Natural killer cell (primary cell): ENCODE data around the gene ITM2B. TPM values are rescaled to one million over a fixed set of nuclear protein-coding genes. Genes with fewer than 3 reads are reported as not detected.
A peak's percentile ranks its signal among the peaks of the same experiment; 100 is the strongest.
"Not testable (repeated sequence)": the region's sequence is repeated elsewhere in the genome, so short reads cannot be mapped to it uniquely, and the experiment has no call there.

Source experiments
- ATAC-seq, 3 donors: fragments of 150-1000 bp in 2 of 3; fragments of 200-7000 bp in 1 of 3; cut with Tn5 transposase; 1 replicate in 1 of 3; 2 replicates in 2 of 3; pipeline ENCODE4 v1.10.0; 2021; ENCODE audit warnings: mild to moderate bottlenecking in 2 of 3, moderate library complexity in 2 of 3
- DNase-seq, 2 donors: peaks; one replicate each; pipeline versions ENCODE4 v3.0.0 to v3.0.0-alpha.2; 2013 to 2021; ENCODE audit warnings: mixed read lengths in 1 of 2
- H3K27ac ChIP-seq: one replicate; pipeline ENCODE4 v1.5.1; 2013; ENCODE audit warnings: mild to moderate bottlenecking, low read length
- H3K27me3 ChIP-seq: one replicate; pipeline ENCODE4 v1.6.1; 2013; ENCODE audit warnings: low read length; ENCODE audit not compliant: control insufficient read depth, insufficient read depth
- H3K36me3 ChIP-seq: one replicate; pipeline ENCODE4 v1.6.1; 2013; ENCODE audit warnings: low read length; ENCODE audit not compliant: control insufficient read depth, insufficient read depth
- H3K4me1 ChIP-seq: one replicate; pipeline ENCODE4 v1.6.1; 2013; ENCODE audit warnings: low read length; ENCODE audit not compliant: control insufficient read depth, insufficient read depth
- H3K4me3 ChIP-seq: one replicate; pipeline ENCODE4 v1.5.1; 2013; ENCODE audit warnings: low read length
- H3K9me3 ChIP-seq: one replicate; pipeline ENCODE4 v1.6.1; 2013; ENCODE audit warnings: low read length; ENCODE audit not compliant: control insufficient read depth, insufficient read depth
- H3K27ac Mint-ChIP-seq, 2 donors: one replicate each; pipeline ENCODE4 v1.8.0; 2022; ENCODE audit warnings: mild to moderate bottlenecking in 2 of 2, mixed read lengths in 2 of 2, moderate library complexity in 1 of 2
- H3K27me3 Mint-ChIP-seq, 2 donors: one replicate each; pipeline ENCODE4 v1.8.0; 2022; ENCODE audit warnings: low read depth in 2 of 2, mixed read lengths in 2 of 2
- H3K36me3 Mint-ChIP-seq: one replicate; pipeline ENCODE4 v1.8.0; 2022; ENCODE audit warnings: mixed read lengths
- H3K4me1 Mint-ChIP-seq, 2 donors: one replicate each; pipeline ENCODE4 v1.8.0; 2022; ENCODE audit warnings: mixed read lengths in 2 of 2
- H3K4me3 Mint-ChIP-seq: one replicate; pipeline ENCODE4 v1.8.0; 2022; ENCODE audit warnings: mild to moderate bottlenecking, moderate library complexity, mixed read lengths
- H3K9me3 Mint-ChIP-seq, 2 donors: one replicate each; pipeline ENCODE4 v1.8.0; 2022; ENCODE audit warnings: mixed read lengths in 2 of 2
- CTCF ChIP-seq: fragments of 200-600 bp; IDR thresholded peaks from one replicate; pipeline ENCODE4 v1.8.0; 2022; ENCODE audit warnings: antibody characterized with exemption
- WGBS: methylation state at CpG from one replicate; pipeline ENCODE4 v1.1.7; 2013; ENCODE audit warnings: missing lambda C conversion rate; ENCODE audit not compliant: insufficient coverage; 5-methylcytosine and 5-hydroxymethylcytosine counted together
- intact Hi-C: fragments of 100-400 bp; cut with micrococcal nuclease; formaldehyde crosslinking; loops from one replicate; pipeline ENCODE4 v1.14.2; 2022
- total RNA-seq, 4 donors: library from RNA; stranded (reverse); fragments of 120-200 nt in 1 of 4; gene quantifications; one replicate each; pipeline versions ENCODE4 v1.2.3 to v1.2.4, GENCODE V29; 2013 to 2022

Gene ITM2B
- total RNA-seq, 3 donors from 2014 or later (not counting 1 experiment from before 2014, with no cell fraction given) = 305 to 387 (median 309) TPM

DNA sequence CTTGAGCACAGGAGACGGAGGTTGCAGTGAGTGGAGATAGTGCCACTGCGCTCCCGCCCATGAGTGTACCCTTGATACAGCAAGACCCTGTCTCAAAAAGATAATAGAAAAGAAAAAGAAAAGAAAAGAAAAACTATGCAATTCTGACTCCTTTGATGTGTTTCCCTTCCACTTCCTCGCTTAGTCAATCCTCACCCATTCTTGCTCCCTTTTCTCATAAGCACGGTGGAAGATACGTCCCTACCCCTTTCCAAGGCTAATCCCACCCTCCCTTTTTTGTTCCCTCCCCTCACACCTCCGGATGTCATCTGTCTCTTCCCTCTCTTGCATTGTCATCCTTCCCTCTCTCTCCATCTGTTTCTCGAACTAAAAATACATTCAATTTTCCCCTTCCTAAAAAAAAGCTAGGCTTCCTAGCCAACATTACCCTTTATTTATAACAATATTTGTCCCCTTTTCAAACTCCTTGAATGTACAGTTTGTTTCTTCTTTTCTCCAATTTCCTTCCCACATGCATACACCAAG is 40.5 kb upstream of the ITM2B start:
- intact Hi-C loops = no loop called here
- DNase-seq (no peak), ATAC-seq (no peak)
- no peak for TF ChIP-seq CTCF
- Histone ChIP-seq H3K27ac (no peak overlapping the region), H3K9me3 (no peaks in the 10 kb centered on the region), H3K27me3 (no peaks in the 10 kb centered on the region), H3K36me3 (no peaks in the 10 kb centered on the region), H3K4me3 (no peak overlapping the region), H3K4me1 (peaks cover 4% of the 10 kb centered on the region)
- H3K27me3 Mint-ChIP-seq = no peaks in the 10 kb centered on the region
- no peaks in the 10 kb centered on the region for H3K36me3 Mint-ChIP-seq
- no peak overlapping the region for H3K4me3 Mint-ChIP-seq
- H3K9me3 Mint-ChIP-seq = no peaks in the 10 kb centered on the region
- WGBS = 67% methylated on average over 8 of the region's 8 CpGs
- peaks cover 23 to 30% of the 10 kb centered on the region in 2 donors for H3K4me1 Mint-ChIP-seq
- H3K27ac Mint-ChIP-seq = no peak overlapping the region

- H3K4me1 Mint-ChIP-seq = peaks cover 11 to 20% of the 10 kb centered on the region in 2 donors
- WGBS = 40% methylated on average over 3 of the region's 3 CpGs
- H3K27me3 Mint-ChIP-seq = no peaks in the 10 kb centered on the region
- TF ChIP-seq CTCF = no peak
- no peaks in the 10 kb centered on the region for H3K36me3 Mint-ChIP-seq
- DNase-seq = peak in 1 of 2 donors; percentile 43
- peak overlapping the region in 1 of 2 donors; percentile 12 for H3K27ac Mint-ChIP-seq
- peak; percentile 34 to 74 (median 49) for ATAC-seq
- peaks cover 4% of the 10 kb centered on the region for H3K4me1 ChIP-seq
- H3K9me3 ChIP-seq = no peaks in the 10 kb centered on the region
- intact Hi-C loops = no loop called here
- H3K36me3 ChIP-seq = no peaks in the 10 kb centered on the region
- peak overlapping the region; percentile 20 for H3K27ac ChIP-seq
- no peaks in the 10 kb centered on the region for H3K27me3 ChIP-seq
- peak overlapping the region; percentile 14 for H3K4me3 Mint-ChIP-seq
- H3K9me3 Mint-ChIP-seq = no peaks in the 10 kb centered on the region
- H3K4me3 ChIP-seq = no peak overlapping the region
Observed at GRCh38 chr13:48194379-48194754, 38.6 kb upstream of the ITM2B start.

DNA sequence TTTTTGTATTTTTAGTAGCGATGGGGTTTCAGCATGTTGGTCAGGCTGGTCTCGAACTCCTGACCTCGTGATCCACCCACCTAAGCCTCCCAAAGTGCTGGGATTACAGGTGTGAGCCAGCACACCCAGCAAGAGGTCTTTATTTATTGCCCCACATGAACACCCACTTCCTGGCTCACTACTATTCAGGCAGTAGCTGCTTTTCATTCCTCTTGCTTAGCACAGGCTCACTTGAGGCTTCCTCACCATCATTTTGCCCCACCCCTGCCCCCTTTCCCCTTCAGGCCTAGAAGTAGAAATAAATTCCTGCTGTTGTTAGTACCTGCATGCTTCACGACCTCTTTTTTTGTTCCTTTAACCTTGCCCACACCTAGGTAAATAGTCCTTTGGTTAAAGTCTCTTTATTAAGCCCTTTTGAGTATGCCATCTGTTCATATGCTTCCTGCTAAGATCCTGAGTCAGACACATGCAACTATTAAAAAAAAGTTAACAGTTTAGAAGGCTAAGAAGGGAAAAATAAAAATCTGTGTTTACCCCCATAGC is 33.5 kb upstream of the ITM2B start:
- Histone ChIP-seq H3K9me3 (no peaks in the 10 kb centered on the region), H3K4me3 (no peak overlapping the region), H3K4me1 (no peaks in the 10 kb centered on the region), H3K36me3 (no peaks in the 10 kb centered on the region), H3K27ac (no peak overlapping the region), H3K27me3 (no peaks in the 10 kb centered on the region)
- TF ChIP-seq CTCF = no peak
- Mint-ChIP-seq H3K27ac (no peak overlapping the region), H3K4me1 (peaks cover 7 to 12% of the 10 kb centered on the region in 2 donors), H3K4me3 (no peak overlapping the region), H3K27me3 (no peaks in the 10 kb centered on the region), H3K9me3 (no peaks in the 10 kb centered on the region), H3K36me3 (no peaks in the 10 kb centered on the region)
- intact Hi-C loops = no loop called here
- ATAC-seq = no peak
- WGBS = 44% methylated on average over 4 of the region's 4 CpGs
- DNase-seq = no peak

GRCh38 chr13:48201044-48201443 is 32.0 kb upstream of the ITM2B start:
- ATAC-seq (no peak), DNase-seq (no peak)
- Mint-ChIP-seq H3K9me3 (no peaks in the 10 kb centered on the region), H3K4me1 (peaks cover 5 to 10% of the 10 kb centered on the region in 2 donors), H3K27ac (no peak overlapping the region), H3K27me3 (no peaks in the 10 kb centered on the region), H3K4me3 (no peak overlapping the region), H3K36me3 (no peaks in the 10 kb centered on the region)
- H3K4me3 ChIP-seq = no peak overlapping the region
- intact Hi-C loops = no loop called here
- H3K9me3 ChIP-seq = no peaks in the 10 kb centered on the region
- no peaks in the 10 kb centered on the region for H3K4me1 ChIP-seq
- H3K27ac ChIP-seq = no peak overlapping the region
- no peaks in the 10 kb centered on the region for H3K36me3 ChIP-seq
- TF ChIP-seq CTCF = no peak
- no peaks in the 10 kb centered on the region for H3K27me3 ChIP-seq
- WGBS = 100% methylated on average over 3 of the region's 3 CpGs

- H3K27ac Mint-ChIP-seq, H3K4me1 ChIP-seq, H3K27me3 Mint-ChIP-seq, intact Hi-C loops, H3K27me3 ChIP-seq, H3K27ac ChIP-seq, H3K9me3 ChIP-seq, H3K4me3 Mint-ChIP-seq, H3K36me3 Mint-ChIP-seq, H3K4me1 Mint-ChIP-seq, DNase-seq, H3K36me3 ChIP-seq, ATAC-seq, H3K4me3 ChIP-seq, H3K9me3 Mint-ChIP-seq: not testable (repeated sequence)
- WGBS = 84% methylated on average over 4 of the region's 4 CpGs
Observed at GRCh38 chr13:48207207-48207606, 25.8 kb upstream of the ITM2B start.
